Aorta (tissue), 5 donors: Measurements from ENCODE around the gene SLC12A5. TPM values are rescaled to one million over a fixed set of nuclear protein-coding genes. Genes with fewer than 3 reads are reported as not detected.

Source experiments
- ATAC-seq: fragments of 200-7000 bp; cut with Tn5 transposase; one replicate; pipeline ENCODE4 v1.9.1; 2022; ENCODE audit warnings: moderate library complexity; ENCODE audit not compliant: low FRiP score
- DNase-seq, 2 donors: peaks; one replicate each; pipeline ENCODE4 v3.0.0-alpha.2; 2020
- H3K27ac ChIP-seq, 2 donors: one replicate each; pipeline ENCODE4 v1.5.1; 2013; ENCODE audit warnings: low read length in 2 of 2, mild to moderate bottlenecking in 2 of 2, moderate library complexity in 2 of 2, control low read depth in 1 of 2, inconsistent platforms in 1 of 2, low read depth in 1 of 2
- H3K27me3 ChIP-seq, 2 donors: one replicate each; pipeline ENCODE4 v1.6.1; 2013; ENCODE audit warnings: control low read depth in 1 of 2, low read length in 1 of 2, mild to moderate bottlenecking in 1 of 2, moderate library complexity in 1 of 2; ENCODE audit not compliant: insufficient read depth in 2 of 2, control insufficient read depth in 1 of 2
- H3K36me3 ChIP-seq, 2 donors: one replicate each; pipeline ENCODE4 v1.6.1; 2013; ENCODE audit warnings: control low read depth in 1 of 2, low read length in 1 of 2, mild to moderate bottlenecking in 1 of 2; ENCODE audit not compliant: insufficient read depth in 2 of 2, control insufficient read depth in 1 of 2
- H3K4me1 ChIP-seq, 2 donors: one replicate each; pipeline ENCODE4 v1.6.1; 2013; ENCODE audit warnings: low read length in 2 of 2, control low read depth in 1 of 2, mild to moderate bottlenecking in 1 of 2, moderate library complexity in 1 of 2; ENCODE audit not compliant: insufficient read depth in 2 of 2, control insufficient read depth in 1 of 2
- H3K4me3 ChIP-seq, 2 donors: one replicate each; pipeline ENCODE4 v1.5.1; 2013; ENCODE audit warnings: low read length in 2 of 2, control low read depth in 1 of 2, mild to moderate bottlenecking in 1 of 2
- H3K9me3 ChIP-seq: one replicate; pipeline ENCODE4 v1.6.1; 2013; ENCODE audit warnings: mild to moderate bottlenecking, low read length; ENCODE audit not compliant: control insufficient read depth
- WGBS, 2 donors: extraction: QIAGEN DNeasy Blood & Tissue Kit; methylation state at CpG; one replicate each; pipeline ENCODE4 v1.1.7; 2013; 5-methylcytosine and 5-hydroxymethylcytosine counted together
- intact Hi-C, 2 donors: fragments of 100-400 bp; cut with DNase I; formaldehyde crosslinking; loops; one replicate each; pipeline versions ENCODE4 v1.14.2 to v1.15.0; 2022
- polyA plus RNA-seq, 2 donors: library from polyadenylated mRNA; stranded (reverse); fragments of 200-250 nt; gene quantifications; one replicate each; pipeline ENCODE4 v1.2.3, GENCODE V29; 2013
- total RNA-seq, 2 donors: library from RNA; stranded (reverse); fragmentation: NEBNext Ultra II Directional; extraction: Animal tissue kit (Norgen Biotek cat#: 25700); gene quantifications; one replicate each; pipeline ENCODE4 v1.2.1, GENCODE V29; 2021
- donor health status: healthy with polysubstance abuse.
- donor health status: Bipolar disorder and iron deficiency.
- donor health status: DM: no; HTN: no; CAD: no.
- donor health status: DM: no; HTN: no; CAD: no.
- donor health status: DM: yes; HTN: yes; CAD: no.

Gene SLC12A5
- total and polyA plus RNA-seq, 4 donors: 0.94 to 2.4 TPM; not detected in 2

DNA sequence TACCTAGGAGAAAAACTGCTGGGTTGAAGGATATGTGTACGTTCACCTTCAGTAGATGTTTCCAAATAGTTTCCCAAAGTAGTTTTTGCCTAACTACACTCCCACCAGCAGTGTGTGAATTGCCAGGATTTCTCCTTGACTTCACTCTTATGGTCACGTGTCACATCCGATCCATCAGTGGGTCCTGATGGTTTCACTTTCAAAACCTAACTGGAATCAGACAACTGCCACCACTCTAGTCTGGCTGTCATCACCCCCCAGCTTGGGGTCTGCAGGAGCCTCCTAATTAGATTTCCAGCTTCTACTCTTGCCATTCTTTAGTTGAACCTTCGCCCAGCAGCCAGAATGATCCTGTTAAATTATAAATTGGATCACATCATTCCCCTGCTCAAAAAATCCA is 8.5 kb upstream of the SLC12A5 start:
- DNase-seq (no peak), ATAC-seq (no peak)
- intact Hi-C loops: loop anchor here in 1 of 2 donors (10.0 kb wide), 1 partner anchor 154 kb away; no protein-coding TSS in a partner anchor
- 75 to 81% methylated on average over 4 of the region's 4 CpGs for WGBS, 2 donors
- H3K4me1 ChIP-seq: no peaks in the 10 kb centered on the region
- no peak overlapping the region for H3K4me3 ChIP-seq
- H3K27ac ChIP-seq: no peak overlapping the region
- no peaks in the 10 kb centered on the region for H3K36me3 ChIP-seq
- no peaks in the 10 kb centered on the region for H3K9me3 ChIP-seq
- H3K27me3 ChIP-seq: peaks cover 0 to 4% of the 10 kb centered on the region in 2 donors

DNA sequence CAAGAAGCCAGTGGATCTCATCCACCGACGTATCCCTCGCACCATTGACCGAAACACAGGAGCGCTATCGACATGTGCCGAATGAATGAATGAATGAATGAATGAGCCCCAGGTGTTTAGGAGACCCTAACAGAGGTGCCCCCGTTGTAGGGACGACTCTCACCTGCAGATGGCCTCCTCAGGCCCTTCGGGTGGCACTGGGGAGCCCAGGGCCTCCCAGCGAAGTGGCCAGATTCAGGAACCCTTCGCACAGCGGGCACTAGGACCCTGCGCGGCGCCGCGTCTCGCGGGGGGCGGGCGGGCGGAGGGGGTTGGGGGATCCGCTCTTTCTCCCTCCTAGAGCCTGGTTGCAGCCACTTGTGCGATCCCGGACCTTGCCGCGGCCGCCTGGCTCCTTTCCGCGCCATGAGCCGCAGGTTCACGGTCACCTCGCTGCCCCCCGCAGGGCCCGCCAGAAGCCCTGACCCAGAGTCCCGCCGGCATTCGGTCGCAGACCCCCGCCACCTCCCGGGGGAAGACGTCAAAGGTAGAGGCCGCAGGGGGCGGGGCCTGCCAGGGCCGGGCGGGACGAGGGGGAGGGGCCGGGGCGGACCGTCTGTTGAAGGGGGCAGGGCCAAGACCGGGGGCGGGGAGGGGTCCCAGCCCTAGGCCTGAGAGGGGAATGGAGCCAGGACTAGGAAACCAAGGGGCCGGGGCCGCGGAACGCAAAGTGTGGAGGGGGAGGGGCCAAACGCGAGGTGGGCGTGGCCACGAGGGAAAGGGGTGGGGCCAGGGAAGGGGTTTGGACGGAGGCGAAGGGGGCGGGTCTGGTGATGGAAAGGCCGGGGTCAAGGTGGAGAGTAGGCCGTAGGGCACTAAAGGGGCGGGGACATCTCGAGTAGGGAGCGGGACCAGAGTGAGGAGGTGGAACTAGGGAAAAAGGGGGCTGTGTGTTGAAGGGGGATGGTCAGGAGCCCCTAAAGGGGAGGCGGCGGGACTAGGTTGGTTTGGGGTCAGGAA is 7.4 kb upstream of the SLC12A5 start:
- Histone ChIP-seq H3K4me3 (no peak overlapping the region), H3K27me3 (peaks cover 0 to 1% of the 10 kb centered on the region in 2 donors), H3K9me3 (no peaks in the 10 kb centered on the region), H3K27ac (no peak overlapping the region), H3K36me3 (no peaks in the 10 kb centered on the region), H3K4me1 (no peaks in the 10 kb centered on the region)
- intact Hi-C loops: loop anchor here (2.0 to 10.0 kb wide), 2 partner anchors 153 kb away; no protein-coding TSS in a partner anchor
- ATAC-seq: peak; percentile 31
- 7% methylated on average over 55 to 71 of the region's 71 CpGs for WGBS, 2 donors
- peak in 1 of 2 donors; percentile 83 for DNase-seq

GRCh38 chr20:46022411-46023147 is 6.4 kb upstream of the SLC12A5 start:
- H3K4me1 ChIP-seq: no peaks in the 10 kb centered on the region
- H3K9me3 ChIP-seq: no peaks in the 10 kb centered on the region
- peaks cover 0 to 1% of the 10 kb centered on the region in 2 donors for H3K27me3 ChIP-seq
- no peak overlapping the region for H3K27ac ChIP-seq
- DNase-seq (peak; percentile 74 to 87), ATAC-seq (peak; percentile 65)
- H3K36me3 ChIP-seq: no peaks in the 10 kb centered on the region
- whole genome bisulfite sequencing, 2 donors: 1% methylated on average over 33 to 37 of the region's 37 CpGs
- intact Hi-C loops: loop anchor here (2.0 to 10.0 kb wide), 2 partner anchors 152 kb away; no protein-coding TSS in a partner anchor
- no peak overlapping the region for H3K4me3 ChIP-seq

DNA sequence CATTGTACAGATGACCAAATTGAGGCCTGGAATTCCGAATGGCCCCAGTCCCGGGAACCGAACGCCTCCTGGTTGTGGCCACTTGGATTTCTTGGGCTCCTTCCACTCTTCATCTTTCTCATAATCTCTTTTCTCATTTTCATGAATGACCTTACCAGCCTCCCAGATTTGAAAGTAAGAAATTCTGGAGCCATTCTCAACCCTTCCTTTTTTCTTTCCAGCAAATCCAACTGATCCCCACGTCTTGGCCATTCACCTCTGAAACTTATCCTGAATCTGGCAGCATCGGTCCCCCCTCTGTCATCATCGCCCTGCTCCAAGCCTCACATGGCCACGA is 5.9 kb upstream of the SLC12A5 start:
- intact Hi-C loops: loop anchor here (2.0 to 10.0 kb wide), 2 partner anchors 152 kb away; no protein-coding TSS in a partner anchor
- DNase-seq (no peak), ATAC-seq (no peak)
- H3K27me3 ChIP-seq: peaks cover 0 to 1% of the 10 kb centered on the region in 2 donors
- no peaks in the 10 kb centered on the region for H3K9me3 ChIP-seq
- no peak overlapping the region for H3K4me3 ChIP-seq
- WGBS, 2 donors: 36% methylated on average over 8 of the region's 8 CpGs
- H3K4me1 ChIP-seq: no peaks in the 10 kb centered on the region
- no peak overlapping the region for H3K27ac ChIP-seq
- H3K36me3 ChIP-seq: no peaks in the 10 kb centered on the region

- no peaks in the 10 kb centered on the region for H3K36me3 ChIP-seq
- no peaks in the 10 kb centered on the region for H3K4me1 ChIP-seq
- intact Hi-C loops: loop anchor here (2.0 to 10.0 kb wide), 2 partner anchors 151 kb away; no protein-coding TSS in a partner anchor
- DNase-seq (no peak), ATAC-seq (no peak)
- no peak overlapping the region for H3K27ac ChIP-seq
- H3K9me3 ChIP-seq: no peaks in the 10 kb centered on the region
- WGBS, 2 donors: 61 to 66% methylated on average over 4 of the region's 4 CpGs
- no peak overlapping the region for H3K4me3 ChIP-seq
- peaks cover 0 to 1% of the 10 kb centered on the region in 2 donors for H3K27me3 ChIP-seq
Observed at GRCh38 chr20:46023999-46024398, 5.0 kb upstream of the SLC12A5 start.

DNA sequence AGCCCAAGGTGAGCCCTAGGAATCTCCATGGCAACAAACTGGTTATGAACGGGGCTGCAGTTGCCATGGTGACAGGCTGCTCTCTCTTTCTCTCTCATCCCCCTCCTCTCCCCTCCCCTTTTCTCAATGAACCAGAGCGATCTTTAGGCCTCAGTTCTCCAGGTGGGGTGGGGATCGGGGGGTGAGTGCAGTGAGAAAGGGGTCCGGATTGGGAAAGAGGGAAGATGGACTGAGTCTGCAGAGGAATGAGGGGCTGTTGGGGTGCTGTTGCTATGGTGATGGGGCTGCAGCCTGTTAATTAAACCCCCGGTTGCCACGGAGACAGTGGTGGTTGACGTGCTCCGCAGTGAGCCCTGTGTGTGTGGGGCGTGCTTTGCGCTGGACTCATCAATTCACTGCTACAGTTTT is 3.6 kb upstream of the SLC12A5 start:
- no peak for ATAC-seq
- intact Hi-C loops: loop anchor here in 1 of 2 donors (10.0 kb wide), 1 partner anchor 149 kb away; no protein-coding TSS in a partner anchor
- WGBS, 2 donors: 51 to 55% methylated on average over 10 of the region's 10 CpGs

GRCh38 chr20:46027245-46027853 is 1.7 kb upstream of the SLC12A5 start:
- H3K4me3 ChIP-seq: no peak overlapping the region
- DNase-seq (no peak), ATAC-seq (no peak)
- H3K9me3 ChIP-seq: no peaks in the 10 kb centered on the region
- H3K27ac ChIP-seq: no peak overlapping the region
- H3K27me3 ChIP-seq: peaks cover 0 to 1% of the 10 kb centered on the region in 2 donors
- no peaks in the 10 kb centered on the region for H3K36me3 ChIP-seq
- intact Hi-C loops: loop anchor here in 1 of 2 donors (10.0 kb wide), 1 partner anchor 147 kb away; no protein-coding TSS in a partner anchor
- WGBS, 2 donors: 5 to 7% methylated on average over 4 of the region's 4 CpGs
- H3K4me1 ChIP-seq: no peaks in the 10 kb centered on the region

More for the DNA sequence above, 3.6 kb upstream of the SLC12A5 start:
- H3K9me3 ChIP-seq: no peaks in the 10 kb centered on the region
- H3K36me3 ChIP-seq: no peaks in the 10 kb centered on the region
- H3K4me1 ChIP-seq: no peaks in the 10 kb centered on the region
- no peak overlapping the region for H3K4me3 ChIP-seq
- no peak overlapping the region for H3K27ac ChIP-seq
- peaks cover 0 to 1% of the 10 kb centered on the region in 2 donors for H3K27me3 ChIP-seq
- no peak for DNase-seq

DNA sequence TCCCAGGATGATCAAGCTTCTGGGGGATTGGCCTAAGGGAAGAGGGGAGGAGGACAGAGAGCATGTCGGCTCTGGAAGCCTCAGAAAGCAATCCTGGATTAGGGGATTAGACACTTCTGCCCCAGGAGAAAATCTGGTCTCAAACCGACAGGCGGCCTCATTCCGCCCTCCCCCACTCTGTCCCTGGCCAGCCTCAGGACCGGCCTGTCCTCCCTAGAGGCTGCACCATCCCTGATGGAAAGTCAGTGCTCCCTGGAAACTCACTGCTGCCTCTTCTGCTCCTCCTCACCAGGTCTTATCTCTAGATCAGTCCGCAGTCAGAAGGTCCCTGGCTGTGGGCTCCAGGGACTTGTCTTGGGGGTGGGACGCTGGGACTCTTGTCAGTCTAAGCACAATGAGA is 905 bp upstream of the SLC12A5 start:
- DNase-seq (no peak), ATAC-seq (no peak)
- Histone ChIP-seq H3K27me3 (peaks cover 0 to 1% of the 10 kb centered on the region in 2 donors), H3K4me3 (no peak overlapping the region), H3K36me3 (no peaks in the 10 kb centered on the region), H3K4me1 (no peaks in the 10 kb centered on the region), H3K9me3 (no peaks in the 10 kb centered on the region), H3K27ac (no peak overlapping the region)
- WGBS, 2 donors: 48 to 72% methylated on average over 7 of the region's 7 CpGs
- intact Hi-C loops: loop anchor here in 1 of 2 donors (10.0 kb wide), 1 partner anchor 147 kb away; no protein-coding TSS in a partner anchor
